MG63 (cell line): ENCODE results near the gene FBXO10. TPM values are rescaled to one million over a fixed set of nuclear protein-coding genes. Genes with fewer than 3 reads are reported as not detected.
A peak's percentile ranks its signal among the peaks of the same experiment; 100 is the strongest.

Experiments used
- DNase-seq: peaks from one replicate; pipeline ENCODE4 v3.0.0-alpha.2; 2020
- H3K27me3 ChIP-seq: fragments of 250-450 bp; sonication (Bioruptor Pico); 2 replicates; pipeline ENCODE4 v1.5.1; 2020; ENCODE audit warnings: mild to moderate bottlenecking, moderate library complexity
- H3K36me3 ChIP-seq: fragments of 250-450 bp; sonication (Bioruptor Pico); 2 replicates; pipeline ENCODE4 v1.5.1; 2020; ENCODE audit warnings: mild to moderate bottlenecking, moderate library complexity
- H3K4me3 ChIP-seq: fragments of 250-450 bp; sonication (Bioruptor Pico); 2 replicates; pipeline ENCODE4 v1.5.1; 2020; ENCODE audit warnings: mild to moderate bottlenecking, moderate library complexity
- H3K9me3 ChIP-seq: fragments of 250-450 bp; sonication (Bioruptor Pico); 2 replicates; pipeline ENCODE4 v1.5.1; 2020; ENCODE audit warnings: mild to moderate bottlenecking, moderate library complexity
- total RNA-seq: library from RNA; depleted of rRNA; stranded (reverse); fragments of >200 nt; shearing (Covaris generic); gene quantifications from 2 replicates; pipeline ENCODE4 v1.2.3, GENCODE V29; 2014; ENCODE audit warnings: low replicate concordance; rRNA removed

FBXO10 gene, protein sequence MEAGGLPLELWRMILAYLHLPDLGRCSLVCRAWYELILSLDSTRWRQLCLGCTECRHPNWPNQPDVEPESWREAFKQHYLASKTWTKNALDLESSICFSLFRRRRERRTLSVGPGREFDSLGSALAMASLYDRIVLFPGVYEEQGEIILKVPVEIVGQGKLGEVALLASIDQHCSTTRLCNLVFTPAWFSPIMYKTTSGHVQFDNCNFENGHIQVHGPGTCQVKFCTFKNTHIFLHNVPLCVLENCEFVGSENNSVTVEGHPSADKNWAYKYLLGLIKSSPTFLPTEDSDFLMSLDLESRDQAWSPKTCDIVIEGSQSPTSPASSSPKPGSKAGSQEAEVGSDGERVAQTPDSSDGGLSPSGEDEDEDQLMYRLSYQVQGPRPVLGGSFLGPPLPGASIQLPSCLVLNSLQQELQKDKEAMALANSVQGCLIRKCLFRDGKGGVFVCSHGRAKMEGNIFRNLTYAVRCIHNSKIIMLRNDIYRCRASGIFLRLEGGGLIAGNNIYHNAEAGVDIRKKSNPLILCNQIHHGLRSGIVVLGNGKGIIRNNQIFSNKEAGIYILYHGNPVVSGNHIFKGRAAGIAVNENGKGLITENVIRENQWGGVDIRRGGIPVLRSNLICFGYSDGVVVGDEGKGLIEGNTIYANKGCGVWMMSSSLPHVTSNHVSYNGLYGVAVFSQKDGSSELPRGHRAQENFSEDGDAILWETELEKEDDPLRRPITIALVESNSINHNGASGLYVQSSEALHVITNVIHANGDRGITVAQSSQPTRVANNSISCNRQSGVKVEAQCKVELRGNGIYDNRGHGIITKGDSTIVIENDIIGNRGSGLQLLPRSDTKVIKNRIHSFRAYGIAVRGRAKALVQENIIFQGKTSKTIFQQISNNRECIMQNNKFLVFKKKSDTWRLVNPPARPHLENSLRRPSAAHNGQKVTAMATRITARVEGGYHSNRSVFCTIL
- 0.84 and 4.3 TPM in 2 replicates for total RNA-seq

DNA sequence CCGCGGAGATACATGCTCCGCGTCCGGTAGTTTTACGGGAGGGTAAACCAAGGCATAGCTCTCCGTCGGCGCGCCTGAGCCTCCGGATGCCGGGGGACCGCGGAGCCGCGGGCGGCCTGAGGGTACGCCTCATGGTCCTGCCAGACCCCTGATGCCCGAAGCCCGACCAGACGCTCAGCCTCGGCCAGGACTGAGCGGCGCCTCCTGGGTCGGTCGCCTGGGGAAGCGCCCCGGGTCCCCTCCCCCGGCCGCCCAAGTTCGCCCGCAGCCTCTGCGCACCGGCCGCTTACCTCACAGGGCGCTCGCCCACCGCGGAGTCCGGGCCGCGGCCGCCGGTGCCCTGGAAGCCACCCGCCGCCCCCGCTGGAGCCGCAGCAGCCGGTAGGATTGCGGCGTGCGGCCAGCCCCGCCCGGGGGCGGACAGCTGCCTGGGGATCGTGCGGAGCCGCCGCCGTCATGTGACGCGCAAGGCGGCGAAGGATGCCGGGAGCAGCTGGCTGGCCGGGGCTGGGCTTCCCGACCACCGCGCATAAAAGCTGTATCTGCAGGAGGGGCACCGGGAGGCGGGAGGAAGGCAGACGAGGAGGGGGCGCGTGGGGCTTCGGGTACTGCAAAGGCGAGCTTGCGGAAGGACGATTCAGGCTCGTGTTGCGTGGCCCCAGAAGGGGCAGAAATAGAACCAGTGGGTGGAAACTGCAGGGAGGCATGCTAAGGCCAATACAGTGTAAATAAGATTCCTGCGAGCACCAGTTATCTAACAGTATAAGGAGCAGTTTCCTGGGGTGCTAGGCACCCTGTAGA, at the start of gene FBXO10:
FBXO10 (minus strand) TSS at position 460 of the 801 bp plus-strand sequence. CDS start 34,612 bp downstream, outside the sequence.
- Histone ChIP-seq H3K36me3 (peaks cover 13% of the 10 kb centered on the region), H3K4me3 (peak within 1 kb of the TSS; percentile 35), H3K9me3 (no peaks in the 10 kb centered on the region), H3K27me3 (no peaks in the 10 kb centered on the region)
- DNase-seq, result peak; percentile 48

DNA sequence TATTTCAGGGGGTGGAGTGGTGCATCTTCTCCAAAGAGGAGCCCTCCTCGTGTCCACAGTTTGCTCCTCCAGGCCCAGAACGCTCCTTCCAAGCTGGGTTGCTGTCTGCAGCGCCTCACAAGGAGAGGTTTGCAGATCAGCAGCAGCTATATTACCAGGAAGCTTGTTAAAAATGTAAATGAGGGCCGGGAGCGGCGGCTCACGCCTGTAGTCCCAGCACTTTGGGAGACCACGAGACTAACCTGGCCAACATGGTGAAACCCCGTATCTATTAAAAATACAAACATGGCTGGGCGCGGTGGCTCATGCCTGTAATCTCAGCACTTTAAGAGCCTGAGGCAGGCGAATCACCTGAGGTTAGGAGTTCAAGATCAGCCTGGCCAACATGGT, 49.6 kb upstream of the FBXO10 start:
- Histone ChIP-seq H3K4me3 (no peak overlapping the region), H3K9me3 (no peaks in the 10 kb centered on the region), H3K27me3 (no peaks in the 10 kb centered on the region), H3K36me3 (no peaks in the 10 kb centered on the region)
- no peak for DNase-seq

DNA sequence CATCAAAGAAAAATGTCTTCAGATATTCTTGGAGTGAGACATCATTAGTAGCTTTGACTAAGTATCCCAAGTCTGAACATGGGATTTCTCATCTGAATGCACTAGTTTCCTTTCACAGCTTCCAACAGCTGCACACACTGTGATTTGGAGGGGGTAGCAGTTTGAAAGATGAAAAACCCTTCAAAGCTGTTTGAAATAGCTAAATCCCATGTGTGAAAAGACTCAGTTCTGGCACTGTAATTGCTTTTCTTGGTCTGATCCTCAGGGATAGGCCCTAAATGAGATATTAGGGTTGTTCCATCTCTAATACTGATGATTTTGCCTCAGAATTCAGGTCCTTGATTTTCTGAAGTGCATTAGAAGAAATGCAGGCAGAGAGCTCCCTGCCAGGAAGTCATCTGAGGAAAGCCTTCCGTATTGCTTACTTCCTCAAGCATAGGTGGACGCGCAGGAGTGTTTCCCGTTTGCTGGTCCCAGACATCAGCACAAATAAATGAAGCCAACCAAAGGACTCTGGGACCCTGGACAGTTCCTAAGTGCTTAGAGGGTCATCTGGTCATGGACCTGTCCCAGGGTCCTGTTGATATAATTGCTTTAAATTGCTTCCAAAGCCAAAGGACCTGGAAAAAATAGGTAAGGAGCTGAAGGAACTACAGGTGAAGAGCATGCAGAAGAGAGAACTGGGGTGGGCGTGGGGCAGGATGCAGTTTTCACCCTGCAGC, 49.0 kb upstream of the FBXO10 start:
- DNase-seq, result no peak
- Histone ChIP-seq H3K4me3 (no peak overlapping the region), H3K9me3 (no peaks in the 10 kb centered on the region), H3K36me3 (no peaks in the 10 kb centered on the region), H3K27me3 (no peaks in the 10 kb centered on the region)

DNA sequence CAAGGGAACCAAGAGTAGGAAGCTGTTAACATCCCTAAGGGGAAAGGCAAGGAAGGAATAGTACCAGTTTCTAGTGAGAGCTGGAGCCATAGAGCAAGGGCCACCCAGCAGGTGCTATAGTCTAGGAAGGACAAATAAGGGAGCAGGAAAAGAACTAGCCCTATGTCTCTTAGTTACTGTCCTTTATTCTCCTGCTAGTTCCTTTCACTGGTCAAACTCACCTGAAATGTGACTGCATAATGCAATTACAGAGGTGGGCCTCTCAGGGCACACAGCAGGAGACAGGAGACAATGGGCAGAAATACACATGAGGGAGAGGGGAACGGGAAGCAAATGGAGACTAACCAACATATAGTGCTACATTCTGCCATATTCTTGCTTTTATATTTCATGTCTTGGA, 47.9 kb upstream of the FBXO10 start:
- no peak for DNase-seq
- no peak overlapping the region for H3K4me3 ChIP-seq
- H3K27me3 ChIP-seq, result no peaks in the 10 kb centered on the region
- no peaks in the 10 kb centered on the region for H3K9me3 ChIP-seq
- H3K36me3 ChIP-seq, result no peaks in the 10 kb centered on the region

DNA sequence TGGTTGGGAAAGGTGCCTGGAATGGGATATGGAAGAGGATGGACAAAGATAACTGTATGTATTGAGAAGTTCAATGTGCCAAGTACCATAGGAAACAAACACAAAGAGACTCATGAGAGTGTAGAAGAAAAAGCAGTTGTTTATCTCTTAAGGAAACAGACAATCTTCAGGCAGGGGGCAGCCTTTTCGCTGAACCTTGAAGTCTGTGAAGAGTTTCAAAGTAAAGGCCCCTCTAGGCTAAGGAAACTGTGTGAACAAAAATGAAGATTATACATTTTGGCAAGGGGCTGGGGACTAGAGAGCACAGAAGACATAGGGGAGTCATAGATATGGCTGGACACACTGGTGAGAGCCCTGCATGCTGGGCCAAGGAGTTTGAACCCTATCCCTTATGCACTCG, 47.1 kb upstream of the FBXO10 start:
- H3K36me3 ChIP-seq, result no peaks in the 10 kb centered on the region
- DNase-seq, result no peak
- no peaks in the 10 kb centered on the region for H3K27me3 ChIP-seq
- no peaks in the 10 kb centered on the region for H3K9me3 ChIP-seq
- no peak overlapping the region for H3K4me3 ChIP-seq

DNA sequence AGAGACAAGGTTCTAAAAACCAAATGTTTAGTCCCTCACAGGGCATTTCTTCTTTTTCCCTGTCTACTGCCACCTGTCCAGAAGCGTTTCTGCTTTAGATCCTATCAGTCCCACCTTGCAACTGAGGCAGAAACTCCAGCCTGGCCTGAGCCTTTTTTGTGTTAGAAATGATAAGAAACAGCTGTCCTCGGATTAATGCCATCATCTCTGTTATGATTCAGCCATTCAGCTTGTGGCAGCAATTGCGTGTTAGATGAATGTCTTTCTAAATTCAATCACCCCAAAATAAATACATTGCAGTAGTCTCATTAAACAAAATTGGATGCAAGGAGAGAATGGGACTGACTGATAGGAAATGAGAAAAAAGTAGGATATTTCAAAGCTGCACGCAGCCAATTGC, 46.3 kb upstream of the FBXO10 start:
- Histone ChIP-seq H3K4me3 (no peak overlapping the region), H3K27me3 (no peaks in the 10 kb centered on the region), H3K36me3 (no peaks in the 10 kb centered on the region), H3K9me3 (no peaks in the 10 kb centered on the region)
- DNase-seq, result no peak

DNA sequence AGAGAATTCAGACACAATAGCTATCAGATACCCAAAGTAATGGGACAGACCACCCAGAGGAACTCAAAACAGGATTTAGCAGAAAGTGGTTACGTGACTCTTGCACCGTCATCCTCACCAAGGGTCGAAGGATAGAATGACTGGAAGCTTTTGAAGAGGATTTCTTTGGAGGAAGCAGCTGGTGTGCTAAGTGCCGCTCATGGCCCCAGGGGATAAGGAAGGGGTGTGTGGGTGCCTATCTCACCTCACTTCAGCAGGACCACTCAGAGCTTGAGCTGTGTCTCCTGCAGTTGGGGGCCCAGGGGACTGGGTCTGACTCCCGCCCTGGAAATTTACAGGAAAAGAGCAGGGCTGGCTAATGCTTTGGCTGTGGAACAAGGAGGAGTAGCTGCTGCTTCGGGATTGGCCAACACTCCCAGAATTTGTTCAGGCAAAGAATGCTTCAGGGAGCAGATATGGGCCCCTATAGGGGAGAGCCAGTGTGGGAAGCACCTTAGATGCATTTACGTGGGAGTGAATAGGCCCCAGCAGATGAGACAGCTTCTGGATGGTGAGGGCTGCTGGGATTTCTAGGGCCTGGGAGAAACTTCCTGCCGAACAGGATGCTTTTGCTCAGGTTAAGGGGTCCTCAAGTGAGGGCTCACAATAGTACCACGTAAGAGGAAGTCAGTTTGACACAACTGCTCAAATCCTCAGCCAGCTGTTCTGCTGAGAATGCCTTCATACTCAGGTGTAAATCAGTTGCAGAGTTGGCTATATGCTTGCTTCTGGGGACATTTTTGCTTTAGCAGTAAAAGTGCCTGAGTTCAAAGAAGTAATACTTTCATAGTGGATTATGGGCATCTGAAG, 45.3 kb upstream of the FBXO10 start:
- H3K4me3 ChIP-seq, result no peak overlapping the region
- DNase-seq, result no peak
- no peaks in the 10 kb centered on the region for H3K27me3 ChIP-seq
- no peaks in the 10 kb centered on the region for H3K36me3 ChIP-seq
- H3K9me3 ChIP-seq, result no peaks in the 10 kb centered on the region

DNA sequence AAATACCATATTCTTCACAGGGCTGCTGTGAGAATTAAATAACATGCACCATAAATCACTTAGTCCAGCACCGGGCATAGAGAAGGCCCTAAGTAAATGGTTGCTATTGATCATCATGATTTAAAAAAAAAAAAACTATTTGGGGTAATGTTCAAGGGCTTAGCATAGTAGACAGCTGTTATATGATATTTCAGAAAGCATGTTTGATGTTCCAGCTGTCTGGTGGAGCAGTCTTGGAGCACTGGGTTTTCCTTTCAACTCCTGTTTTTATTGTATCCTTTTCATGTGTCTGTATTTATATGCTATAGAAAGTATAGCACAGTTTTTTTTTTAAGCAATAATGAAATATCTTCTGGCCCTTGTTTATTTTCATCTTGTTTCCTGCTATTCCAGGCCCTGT, 44.2 kb upstream of the FBXO10 start:
- no peaks in the 10 kb centered on the region for H3K9me3 ChIP-seq
- H3K27me3 ChIP-seq, result no peaks in the 10 kb centered on the region
- DNase-seq, result no peak
- no peak overlapping the region for H3K4me3 ChIP-seq
- H3K36me3 ChIP-seq, result no peaks in the 10 kb centered on the region

DNA sequence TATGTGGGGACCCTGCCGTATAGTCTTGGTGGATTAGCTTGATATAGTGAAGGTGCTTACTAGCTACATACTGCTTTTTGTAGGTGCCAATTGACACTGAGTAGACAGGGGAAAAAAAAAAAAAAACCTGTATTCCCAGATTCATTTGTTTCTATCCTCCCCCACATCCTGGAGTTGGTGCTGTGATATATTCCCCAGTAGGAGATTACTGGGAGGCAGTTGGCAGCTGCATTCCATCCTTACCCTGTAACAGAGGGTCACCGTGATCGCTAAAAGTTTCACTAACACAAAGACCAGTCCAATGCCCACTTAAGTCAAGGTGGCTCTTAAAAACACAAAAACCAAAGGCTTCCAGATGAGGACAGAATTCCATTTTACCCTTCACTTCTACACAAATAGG, 43.6 kb upstream of the FBXO10 start:
- no peaks in the 10 kb centered on the region for H3K27me3 ChIP-seq
- no peak overlapping the region for H3K4me3 ChIP-seq

DNA sequence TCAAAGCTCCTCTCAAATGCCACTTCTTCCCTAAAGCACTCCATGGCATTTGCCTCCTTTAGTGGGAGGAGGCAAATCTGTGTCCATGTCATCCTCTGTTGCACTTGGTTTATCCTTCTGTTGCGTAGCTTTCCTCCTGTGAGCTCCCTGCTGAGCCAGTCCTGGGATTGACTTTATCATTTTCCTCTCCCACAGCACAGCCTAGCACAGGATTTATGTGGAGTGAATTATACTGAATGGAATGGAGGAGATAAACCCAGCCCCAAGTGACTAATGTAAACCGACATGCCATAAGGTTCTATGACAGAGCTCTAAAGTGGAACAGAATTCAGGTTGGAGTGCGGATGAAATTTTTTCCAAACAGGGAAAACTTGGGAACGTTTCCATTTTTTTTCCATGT, 42.6 kb upstream of the FBXO10 start:
- peak; percentile 15 for DNase-seq
- Histone ChIP-seq H3K4me3 (no peak overlapping the region), H3K9me3 (no peaks in the 10 kb centered on the region), H3K36me3 (no peaks in the 10 kb centered on the region), H3K27me3 (no peaks in the 10 kb centered on the region)

More for the DNA sequence above, 43.6 kb upstream of the FBXO10 start:
- Histone ChIP-seq H3K36me3 (no peaks in the 10 kb centered on the region), H3K9me3 (no peaks in the 10 kb centered on the region)
- DNase-seq, result no peak

DNA sequence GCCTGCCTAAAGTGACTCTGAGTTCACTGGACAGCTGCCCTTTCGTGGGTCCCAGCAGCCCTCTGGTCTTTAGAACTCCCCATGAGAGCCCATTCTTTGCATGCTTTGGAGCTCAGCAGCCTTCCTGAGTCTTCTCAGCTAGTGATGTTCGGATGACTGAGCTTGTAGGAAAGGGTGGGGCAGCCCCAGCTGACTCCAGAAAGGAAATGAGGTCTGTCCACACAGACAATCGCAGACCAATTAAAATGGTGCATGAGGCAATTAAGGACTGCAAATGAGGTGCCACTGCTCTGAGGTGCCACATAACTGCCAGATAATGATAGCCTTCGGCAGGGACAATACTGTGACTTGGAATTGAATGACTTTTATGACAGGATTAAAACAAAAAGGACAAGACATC, 41.7 kb upstream of the FBXO10 start:
- Histone ChIP-seq H3K36me3 (no peaks in the 10 kb centered on the region), H3K9me3 (no peaks in the 10 kb centered on the region), H3K4me3 (no peak overlapping the region), H3K27me3 (no peaks in the 10 kb centered on the region)
- peak; percentile 42 for DNase-seq

DNA sequence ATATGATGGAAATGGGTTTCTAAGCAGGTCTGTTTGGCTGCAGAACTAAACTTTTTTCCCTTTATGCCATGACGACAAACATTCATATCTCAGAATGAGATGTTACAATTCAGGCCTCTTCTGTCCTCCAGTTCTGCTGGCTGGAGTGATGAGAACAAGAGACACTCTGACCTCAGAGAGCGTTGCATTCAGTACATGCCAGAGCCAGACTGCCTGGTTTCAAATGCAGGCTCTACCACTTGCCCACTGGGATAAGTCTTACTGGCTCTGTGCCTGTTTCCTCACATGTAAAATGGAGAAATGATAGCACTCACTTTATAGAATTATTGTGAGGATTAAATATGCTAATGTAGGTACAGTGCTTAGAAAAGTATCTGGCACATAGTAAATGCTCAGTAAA, 41.0 kb upstream of the FBXO10 start:
- Histone ChIP-seq H3K27me3 (no peaks in the 10 kb centered on the region), H3K36me3 (no peaks in the 10 kb centered on the region), H3K4me3 (no peak overlapping the region), H3K9me3 (no peaks in the 10 kb centered on the region)
- DNase-seq, result no peak

DNA sequence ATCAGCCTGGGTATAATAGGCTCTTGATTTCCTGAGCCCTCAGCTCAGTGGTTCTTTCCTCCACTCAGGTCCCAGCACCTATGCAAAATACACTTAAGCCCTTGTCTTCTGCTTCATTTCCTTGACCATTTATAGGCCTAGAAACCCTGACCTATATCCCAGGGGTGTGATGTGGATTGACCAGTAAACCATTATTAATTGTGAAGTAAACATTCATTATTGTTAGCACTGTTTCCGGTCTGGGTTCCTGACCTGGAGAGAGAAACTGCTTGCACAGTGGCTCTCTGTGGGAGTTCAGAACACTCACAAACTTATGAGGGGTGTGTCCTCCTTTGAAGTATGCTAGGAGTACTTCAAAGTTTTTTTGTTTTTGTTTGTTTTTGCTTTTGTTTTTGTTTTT, 35.8 kb upstream of the FBXO10 start:
- Histone ChIP-seq H3K4me3 (no peak overlapping the region), H3K9me3 (no peaks in the 10 kb centered on the region), H3K27me3 (no peaks in the 10 kb centered on the region), H3K36me3 (no peaks in the 10 kb centered on the region)
- no peak for DNase-seq

DNA sequence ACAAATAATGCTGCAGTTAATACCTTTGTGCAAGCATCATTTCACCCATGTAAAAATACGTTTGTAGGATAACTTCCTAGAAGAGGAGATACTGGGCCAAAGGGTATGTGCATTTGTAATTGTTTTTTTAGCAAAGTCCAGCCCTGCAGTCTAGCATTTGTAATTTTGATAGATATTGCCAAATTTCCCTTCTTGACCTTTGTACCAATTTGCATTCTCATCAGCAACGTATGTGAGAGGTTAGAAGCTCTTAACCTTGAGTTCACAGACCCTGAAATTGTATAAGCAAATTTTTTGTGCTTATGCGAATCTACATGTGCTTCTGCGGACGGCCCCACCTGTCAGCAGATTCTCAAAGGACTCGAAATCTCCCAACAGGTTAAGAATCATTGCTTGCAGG, 34.8 kb upstream of the FBXO10 start:
- no peaks in the 10 kb centered on the region for H3K27me3 ChIP-seq
- no peak overlapping the region for H3K4me3 ChIP-seq
- no peaks in the 10 kb centered on the region for H3K9me3 ChIP-seq
- H3K36me3 ChIP-seq, result no peaks in the 10 kb centered on the region
- DNase-seq, result no peak

DNA sequence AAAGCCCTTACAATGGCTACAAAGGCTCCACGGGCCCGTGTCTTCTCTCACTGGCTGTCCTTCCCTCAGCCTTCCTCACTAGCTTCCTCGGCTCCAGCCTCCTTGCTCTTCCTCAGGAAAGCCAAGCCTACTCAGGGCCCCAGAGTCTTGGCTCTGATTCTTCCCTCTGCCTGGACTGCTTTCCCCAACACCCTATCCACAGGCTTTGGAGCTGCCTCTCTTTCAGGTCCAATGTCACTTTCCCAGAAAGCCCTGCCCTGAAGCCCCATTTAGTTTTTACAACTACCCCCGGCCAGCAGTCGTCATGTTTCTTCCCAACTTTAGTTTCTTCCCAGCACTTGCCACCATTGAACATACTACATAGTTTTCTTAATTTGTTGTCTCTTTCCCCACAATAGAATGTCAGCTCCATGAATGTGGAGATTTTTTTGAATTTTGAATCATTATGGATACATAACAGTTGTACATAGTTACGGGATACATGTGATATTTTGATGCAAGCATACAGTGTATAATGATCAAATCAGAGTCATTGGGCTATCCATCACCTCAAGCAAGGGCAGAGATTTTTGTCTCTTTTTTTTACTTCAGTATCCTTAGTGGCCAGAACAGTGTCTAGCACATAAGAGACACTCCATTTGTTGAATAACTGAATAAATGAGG, 33.7 kb upstream of the FBXO10 start:
- Histone ChIP-seq H3K4me3 (no peak overlapping the region), H3K9me3 (no peaks in the 10 kb centered on the region), H3K27me3 (no peaks in the 10 kb centered on the region), H3K36me3 (no peaks in the 10 kb centered on the region)
- DNase-seq, result no peak
